Skin of body (tissue), 2 donors: ENCODE data around the gene FN3KRP. TPM values are rescaled to one million over a fixed set of nuclear protein-coding genes. Genes with fewer than 3 reads are reported as not detected.

Experiments
- DNase-seq: peaks from one replicate; lab custom pipeline; 2025; lab: John Stamatoyannopoulos, UW
- total RNA-seq: library from RNA; depleted of rRNA; stranded (reverse); fragments of >200 nt; gene quantifications from one replicate; pipeline ENCODE4 v1.2.3, GENCODE V29; 2014

The FN3KRP gene
- total RNA-seq, 1 donor from 2014 or later: 20.1 TPM

- no peak for DNase-seq
Measured at GRCh38 chr17:82709024-82709675, 7.4 kb upstream of the FN3KRP start.

GRCh38 chr17:82709676-82710498 lies 6.6 kb upstream of the FN3KRP start:
- DNase-seq: no peak

GRCh38 chr17:82710499-82711232 lies 5.8 kb upstream of the FN3KRP start:
- DNase-seq: no peak

- no peak for DNase-seq
Measured at GRCh38 chr17:82713071-82713723, 3.3 kb upstream of the FN3KRP start.

- DNase-seq: no peak
Measured at GRCh38 chr17:82718986-82719685, 2.6 kb downstream of the FN3KRP start.

GRCh38 chr17:82720204-82720603 lies 3.7 kb downstream of the FN3KRP start:
- DNase-seq: no peak

- DNase-seq: no peak
Measured at GRCh38 chr17:82722341-82723013, 6.0 kb downstream of the FN3KRP start.

- DNase-seq: no peak
Measured at GRCh38 chr17:82723169-82723807, 6.8 kb downstream of the FN3KRP start.

GRCh38 chr17:82726427-82726826 lies 9.9 kb downstream of the FN3KRP start:
- DNase-seq: no peak

GRCh38 chr17:82729479-82730260 lies 13.2 kb downstream of the FN3KRP start:
- no peak for DNase-seq

- no peak for DNase-seq
Measured at GRCh38 chr17:82732118-82732743, 15.7 kb downstream of the FN3KRP start.

GRCh38 chr17:82734987-82735866 lies 18.7 kb downstream of the FN3KRP start, which contains the start of gene FN3K:
Gene FN3K, plus strand, starts transcription at chr17:82735615. Its CDS starts 22 bp downstream, at chr17:82735637.
- no peak for DNase-seq

GRCh38 chr17:82736511-82737185 lies 20.1 kb downstream of the FN3KRP start:
- no peak for DNase-seq

- DNase-seq: no peak
Measured at GRCh38 chr17:82737967-82738877, 21.7 kb downstream of the FN3KRP start.

GRCh38 chr17:82740906-82741759 lies 24.6 kb downstream of the FN3KRP start:
- no peak for DNase-seq
